Loucy (cell line): ENCODE measurements around the gene TRIM56.

ENCODE experiments used
- EZH2phosphoT487 ChIP-seq: fragments of 200-600 bp; IDR thresholded peaks from 2 replicates; pipeline ENCODE4 v1.6.1; 2018; ENCODE audit warnings: antibody characterized with exemption, mild to moderate bottlenecking, moderate library complexity, borderline replicate concordance
- TF ChIP-seq, protein P1 (sequence below): fragments of 200-600 bp; sonication (generic); conservative IDR thresholded peaks from 2 replicates; pipeline ENCODE4 v1.5.1; 2014; ENCODE audit warnings: mild to moderate bottlenecking, antibody characterized with exemption, low read length

DNA sequence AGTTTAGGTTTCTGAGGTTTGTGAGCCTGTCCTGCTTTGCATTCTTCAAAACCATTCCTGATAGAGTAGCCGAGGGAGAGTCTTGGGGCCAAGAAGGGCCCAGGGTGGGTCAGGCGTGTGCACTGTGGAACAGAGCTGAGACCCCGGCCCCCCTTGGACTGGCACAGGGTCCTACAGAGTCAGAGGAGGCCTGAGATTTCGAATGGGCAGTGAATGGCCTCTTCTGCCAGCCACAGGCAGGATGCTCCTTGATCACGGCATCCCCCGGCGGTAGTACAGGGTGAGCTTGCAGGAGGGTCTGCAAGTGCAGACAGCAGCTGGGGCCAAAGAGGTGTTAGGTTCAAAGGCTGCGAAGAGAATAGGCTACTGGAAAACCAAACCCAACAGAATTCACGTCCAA lies 4.6 kb downstream of the TRIM56 start:
- TF ChIP-seq, protein P1, sequence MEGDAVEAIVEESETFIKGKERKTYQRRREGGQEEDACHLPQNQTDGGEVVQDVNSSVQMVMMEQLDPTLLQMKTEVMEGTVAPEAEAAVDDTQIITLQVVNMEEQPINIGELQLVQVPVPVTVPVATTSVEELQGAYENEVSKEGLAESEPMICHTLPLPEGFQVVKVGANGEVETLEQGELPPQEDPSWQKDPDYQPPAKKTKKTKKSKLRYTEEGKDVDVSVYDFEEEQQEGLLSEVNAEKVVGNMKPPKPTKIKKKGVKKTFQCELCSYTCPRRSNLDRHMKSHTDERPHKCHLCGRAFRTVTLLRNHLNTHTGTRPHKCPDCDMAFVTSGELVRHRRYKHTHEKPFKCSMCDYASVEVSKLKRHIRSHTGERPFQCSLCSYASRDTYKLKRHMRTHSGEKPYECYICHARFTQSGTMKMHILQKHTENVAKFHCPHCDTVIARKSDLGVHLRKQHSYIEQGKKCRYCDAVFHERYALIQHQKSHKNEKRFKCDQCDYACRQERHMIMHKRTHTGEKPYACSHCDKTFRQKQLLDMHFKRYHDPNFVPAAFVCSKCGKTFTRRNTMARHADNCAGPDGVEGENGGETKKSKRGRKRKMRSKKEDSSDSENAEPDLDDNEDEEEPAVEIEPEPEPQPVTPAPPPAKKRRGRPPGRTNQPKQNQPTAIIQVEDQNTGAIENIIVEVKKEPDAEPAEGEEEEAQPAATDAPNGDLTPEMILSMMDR = no peak
- TF ChIP-seq EZH2phosphoT487 = no peak
